Immature natural killer cell (primary cell): ENCODE data around the gene TSPAN18. TPM values are rescaled to one million over a fixed set of nuclear protein-coding genes. Genes with fewer than 3 reads are reported as not detected.
A peak's percentile ranks its signal among the peaks of the same experiment; 100 is the strongest.

Experiments
- DNase-seq, 3 donors: peaks; one replicate each; pipeline ENCODE4 v3.0.0; 2022; ENCODE audit warnings: mixed read lengths in 1 of 3
- H3K27ac Mint-ChIP-seq, 6 donors: one replicate each; pipeline ENCODE4 v1.8.0; 2020; ENCODE audit warnings: mixed read lengths in 6 of 6, mild to moderate bottlenecking in 5 of 6, inconsistent platforms in 4 of 6, moderate library complexity in 3 of 6
- H3K27me3 Mint-ChIP-seq, 3 donors: one replicate each; pipeline ENCODE4 v1.8.0; 2020 to 2021; ENCODE audit warnings: low read depth in 3 of 3, mild to moderate bottlenecking in 3 of 3, mixed read lengths in 3 of 3, moderate library complexity in 3 of 3, inconsistent platforms in 1 of 3
- H3K36me3 Mint-ChIP-seq, 3 donors: one replicate each; pipeline ENCODE4 v1.8.0; 2020; ENCODE audit warnings: mixed read lengths in 3 of 3, inconsistent platforms in 2 of 3, mild to moderate bottlenecking in 2 of 3
- H3K4me1 Mint-ChIP-seq, 2 donors: one replicate each; pipeline ENCODE4 v1.8.0; 2020; ENCODE audit warnings: inconsistent platforms in 2 of 2, mild to moderate bottlenecking in 2 of 2, mixed read lengths in 2 of 2, moderate library complexity in 1 of 2
- H3K4me3 Mint-ChIP-seq, 5 donors: one replicate each; pipeline ENCODE4 v1.8.0; 2020; ENCODE audit warnings: mild to moderate bottlenecking in 5 of 5, mixed read lengths in 5 of 5, inconsistent platforms in 3 of 5, moderate library complexity in 3 of 5
- H3K9me3 Mint-ChIP-seq, 6 donors: one replicate each; pipeline ENCODE4 v1.8.0; 2020; ENCODE audit warnings: mild to moderate bottlenecking in 6 of 6, mixed read lengths in 6 of 6, inconsistent platforms in 4 of 6, moderate library complexity in 3 of 6
- polyA plus RNA-seq, 3 donors: library from polyadenylated mRNA; unstranded; fragments of 300-500 nt; fragmentation: Illumina TruSeq; gene quantifications; one replicate each; pipeline ENCODE4 v1.2.3, GENCODE V29; 2021

The TSPAN18 gene
- polyA plus RNA-seq, 3 donors from 2014 or later = 0.84 to 0.93 (median 0.86) TPM

DNA sequence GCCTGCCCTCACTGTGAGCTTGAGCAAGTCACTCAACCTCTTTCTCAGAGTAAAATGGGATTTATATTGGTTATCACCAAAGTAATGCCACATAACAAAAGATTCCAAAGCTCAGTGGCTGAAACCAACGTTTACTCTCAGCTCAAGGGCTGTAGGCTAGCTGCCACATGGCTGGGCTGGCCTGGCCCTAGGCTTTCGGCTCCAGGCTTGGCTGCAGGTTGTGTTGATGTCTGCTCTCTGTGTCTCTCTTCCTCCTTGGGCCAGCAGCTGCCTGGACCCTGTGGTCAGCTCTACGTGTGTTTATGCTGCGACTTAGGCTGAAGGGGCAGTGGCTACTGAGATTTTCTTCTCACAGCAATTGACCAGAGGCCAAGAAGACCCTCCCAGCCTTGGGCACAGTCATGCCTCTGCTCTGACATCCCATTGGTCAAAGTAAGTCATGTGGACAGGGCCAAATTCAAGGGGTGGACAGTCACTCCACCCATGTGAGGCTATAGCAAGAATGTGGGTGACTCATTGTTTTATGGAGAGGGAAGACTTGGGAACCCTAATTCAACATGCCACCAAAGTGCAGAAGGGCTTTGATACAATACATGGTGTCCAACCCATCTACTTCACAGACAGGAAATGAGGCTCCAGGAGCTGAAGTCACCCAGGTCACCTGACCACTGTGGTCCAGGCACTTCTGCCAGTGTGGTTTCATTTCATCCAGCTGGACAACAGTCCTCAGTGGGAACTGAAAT is 90.6 kb downstream of the TSPAN18 start:
- no peak overlapping the region for H3K4me3 Mint-ChIP-seq
- peaks cover 0 to 4% (median 0%) of the 10 kb centered on the region in 6 donors for H3K9me3 Mint-ChIP-seq
- DNase-seq = no peak
- H3K36me3 Mint-ChIP-seq = peaks cover 0 to 4% (median 0%) of the 10 kb centered on the region in 3 donors
- H3K27ac Mint-ChIP-seq = no peak overlapping the region
- H3K27me3 Mint-ChIP-seq = peaks cover 0 to 3% (median 1%) of the 10 kb centered on the region in 3 donors
- H3K4me1 Mint-ChIP-seq = no peaks in the 10 kb centered on the region

DNA sequence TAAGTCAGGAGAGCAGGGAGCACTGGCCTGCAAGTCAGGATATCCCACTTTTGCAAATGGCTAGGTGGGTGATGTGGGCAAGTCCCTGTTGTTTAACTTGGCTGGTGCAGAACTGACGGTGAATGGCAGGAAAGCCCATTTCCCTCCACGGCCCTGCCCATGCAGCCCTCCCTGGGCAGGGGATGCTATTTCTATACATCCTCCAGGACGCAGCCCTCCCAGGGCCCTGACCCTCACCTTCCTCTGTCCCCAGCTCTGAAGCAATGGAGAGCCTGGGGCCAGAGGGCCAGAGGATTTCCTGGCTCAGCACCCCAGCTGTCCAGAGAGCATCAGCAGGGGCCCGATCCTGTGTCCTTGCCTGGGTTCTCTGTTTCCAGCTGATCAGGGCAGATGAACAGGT is 91.3 kb downstream of the TSPAN18 start:
- no peak for DNase-seq
- peaks cover 0 to 4% (median 0%) of the 10 kb centered on the region in 6 donors for H3K9me3 Mint-ChIP-seq
- no peaks in the 10 kb centered on the region for H3K4me1 Mint-ChIP-seq
- no peak overlapping the region for H3K27ac Mint-ChIP-seq
- peaks cover 0 to 4% (median 0%) of the 10 kb centered on the region in 3 donors for H3K36me3 Mint-ChIP-seq
- no peak overlapping the region for H3K4me3 Mint-ChIP-seq
- peaks cover 0 to 3% (median 1%) of the 10 kb centered on the region in 3 donors for H3K27me3 Mint-ChIP-seq

DNA sequence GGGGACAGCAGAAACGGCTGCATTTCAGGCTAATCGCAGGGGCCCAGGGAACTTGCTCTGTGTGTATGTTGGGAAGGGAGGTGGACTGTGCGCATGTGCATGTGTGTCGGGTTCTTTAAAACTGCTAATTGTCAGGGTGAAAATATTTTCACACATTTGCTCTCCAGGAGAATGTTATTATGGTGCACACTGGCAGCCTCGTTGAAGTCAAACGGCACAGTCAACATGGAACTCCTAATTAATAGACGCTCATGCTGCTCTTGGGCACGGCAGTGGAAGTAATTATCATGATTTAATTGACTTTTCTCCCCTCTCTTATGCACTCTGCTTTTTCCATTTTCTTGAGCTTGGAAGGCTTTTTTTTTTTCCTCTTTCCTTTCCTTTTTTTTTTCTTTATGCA is 92.6 kb downstream of the TSPAN18 start:
- peaks cover 0 to 4% (median 0%) of the 10 kb centered on the region in 6 donors for H3K9me3 Mint-ChIP-seq
- H3K4me3 Mint-ChIP-seq = no peak overlapping the region
- DNase-seq = no peak
- H3K4me1 Mint-ChIP-seq = no peaks in the 10 kb centered on the region
- peaks cover 0 to 4% (median 0%) of the 10 kb centered on the region in 3 donors for H3K36me3 Mint-ChIP-seq
- no peak overlapping the region for H3K27ac Mint-ChIP-seq
- H3K27me3 Mint-ChIP-seq = peaks cover 0 to 4% (median 0%) of the 10 kb centered on the region in 3 donors

DNA sequence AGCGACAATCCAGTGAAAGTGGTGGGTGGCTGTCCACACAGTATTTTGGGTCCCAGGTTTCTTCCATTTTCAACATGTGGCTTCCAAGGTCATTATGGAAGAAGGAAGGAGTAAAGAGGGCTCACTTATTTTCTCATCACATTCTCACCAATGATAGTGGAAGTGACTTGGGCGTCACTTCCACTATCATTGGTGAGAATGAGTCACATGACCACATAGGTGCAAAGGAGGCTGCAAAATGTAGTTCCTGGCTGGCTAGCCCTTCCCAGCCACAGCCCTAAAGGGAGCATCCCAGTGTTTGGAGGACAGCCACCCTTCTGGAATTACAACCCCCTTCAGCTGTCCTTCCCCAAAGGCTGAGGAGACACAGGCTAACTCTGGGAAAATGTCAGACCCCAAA is 95.6 kb downstream of the TSPAN18 start:
- H3K4me1 Mint-ChIP-seq = no peaks in the 10 kb centered on the region
- peaks cover 0 to 4% (median 3%) of the 10 kb centered on the region in 3 donors for H3K27me3 Mint-ChIP-seq
- peaks cover 0 to 4% (median 0%) of the 10 kb centered on the region in 3 donors for H3K36me3 Mint-ChIP-seq
- DNase-seq = no peak
- H3K9me3 Mint-ChIP-seq = peaks cover 0 to 2% (median 0%) of the 10 kb centered on the region in 6 donors
- H3K27ac Mint-ChIP-seq = no peak overlapping the region
- H3K4me3 Mint-ChIP-seq = no peak overlapping the region

GRCh38 chr11:44823006-44823405 is 96.2 kb downstream of the TSPAN18 start:
- H3K4me3 Mint-ChIP-seq = no peak overlapping the region
- peaks cover 0 to 4% (median 3%) of the 10 kb centered on the region in 3 donors for H3K27me3 Mint-ChIP-seq
- no peaks in the 10 kb centered on the region for H3K4me1 Mint-ChIP-seq
- DNase-seq = peak in 1 of 3 donors; percentile 3
- H3K27ac Mint-ChIP-seq = no peak overlapping the region
- peaks cover 0 to 4% (median 0%) of the 10 kb centered on the region in 3 donors for H3K36me3 Mint-ChIP-seq
- no peaks in the 10 kb centered on the region for H3K9me3 Mint-ChIP-seq

GRCh38 chr11:44823868-44824267 is 97.1 kb downstream of the TSPAN18 start:
- H3K4me3 Mint-ChIP-seq = no peak overlapping the region
- no peak overlapping the region for H3K27ac Mint-ChIP-seq
- peaks cover 0 to 4% (median 0%) of the 10 kb centered on the region in 3 donors for H3K36me3 Mint-ChIP-seq
- H3K27me3 Mint-ChIP-seq = peaks cover 0 to 7% (median 3%) of the 10 kb centered on the region in 3 donors
- H3K4me1 Mint-ChIP-seq = no peaks in the 10 kb centered on the region
- no peaks in the 10 kb centered on the region for H3K9me3 Mint-ChIP-seq
- no peak for DNase-seq

GRCh38 chr11:44824300-44824704 is 97.5 kb downstream of the TSPAN18 start:
- Mint-ChIP-seq H3K27ac (no peak overlapping the region), H3K4me3 (no peak overlapping the region)

DNA sequence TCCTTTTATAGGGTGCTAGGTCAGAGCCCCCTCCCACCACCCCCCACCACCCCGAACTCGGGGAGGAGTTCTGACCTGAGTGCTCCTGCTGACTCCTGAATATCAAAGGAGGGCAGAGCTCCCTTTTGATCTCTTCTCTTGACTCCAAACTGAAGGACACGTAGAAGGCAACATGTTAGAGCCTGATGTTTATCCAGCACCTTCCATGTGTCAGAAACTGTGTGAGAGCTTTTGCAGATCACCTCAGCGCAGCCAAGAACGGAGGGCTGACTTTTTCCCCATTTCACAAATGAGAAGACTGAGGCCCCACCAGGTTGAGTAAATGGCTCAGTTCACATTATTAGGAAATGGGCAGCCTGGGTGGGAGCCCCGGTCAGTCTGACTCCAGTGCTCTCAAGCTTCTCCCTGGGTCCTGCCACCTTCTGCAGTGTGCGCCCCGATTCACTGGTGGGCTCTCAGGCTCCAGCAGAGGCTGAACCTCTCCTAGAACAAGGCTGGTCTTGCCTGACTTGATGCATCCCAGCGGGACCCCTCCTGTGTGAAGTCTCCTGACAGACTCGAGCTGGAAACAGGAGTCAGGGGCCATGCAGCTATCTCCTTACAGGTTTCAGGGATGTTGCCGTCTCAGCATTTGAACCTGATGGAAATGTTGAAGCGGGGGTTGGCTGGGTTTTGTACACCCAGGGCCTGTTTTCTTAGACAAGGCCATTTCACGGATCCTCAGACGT is 98.5 kb downstream of the TSPAN18 start:
- Mint-ChIP-seq H3K9me3 (no peaks in the 10 kb centered on the region), H3K27me3 (peaks cover 0 to 6% (median 3%) of the 10 kb centered on the region in 3 donors), H3K36me3 (peaks cover 0 to 4% (median 0%) of the 10 kb centered on the region in 3 donors), H3K27ac (no peak overlapping the region), H3K4me1 (no peaks in the 10 kb centered on the region), H3K4me3 (no peak overlapping the region)
- DNase-seq = no peak

More at GRCh38 chr11:44824300-44824704, 97.5 kb downstream of the TSPAN18 start:
- Mint-ChIP-seq H3K9me3 (no peaks in the 10 kb centered on the region), H3K4me1 (no peaks in the 10 kb centered on the region), H3K36me3 (peaks cover 0 to 4% (median 0%) of the 10 kb centered on the region in 3 donors), H3K27me3 (peaks cover 0 to 7% (median 3%) of the 10 kb centered on the region in 3 donors)
- DNase-seq = no peak

DNA sequence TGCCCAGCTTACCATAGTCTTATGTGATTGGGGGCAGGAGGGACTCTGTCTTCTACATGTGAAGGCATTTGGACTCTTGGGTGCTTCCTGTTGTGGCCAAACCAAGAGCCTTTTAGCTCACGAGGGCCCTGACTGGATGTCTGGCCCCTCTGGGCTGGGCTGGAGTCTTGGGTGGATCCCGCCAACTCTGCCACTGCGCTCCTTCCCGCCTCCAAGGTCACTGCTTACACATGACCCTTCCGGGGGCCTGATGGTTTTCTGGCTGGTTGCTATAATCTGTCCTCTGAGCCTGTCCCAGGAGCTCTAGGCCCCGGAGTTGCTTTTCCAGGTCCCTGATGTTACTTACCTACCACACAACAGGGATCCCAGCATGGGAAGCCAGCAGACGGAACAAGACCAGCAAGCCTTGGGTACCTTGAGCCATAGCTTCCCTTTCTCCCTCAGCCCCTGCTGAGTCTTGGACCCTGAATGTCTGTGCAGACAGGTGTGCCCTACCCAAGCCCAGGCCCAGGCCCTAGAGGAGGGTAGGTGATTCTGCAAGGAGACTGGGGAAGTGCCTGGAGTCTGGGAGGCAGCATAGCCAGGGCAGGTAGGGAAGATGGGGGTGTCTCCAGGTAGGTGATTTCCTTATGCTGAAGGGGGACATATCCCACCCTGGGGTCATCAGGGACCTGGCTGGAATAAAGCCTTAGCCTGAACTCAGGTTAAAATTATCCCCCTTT is 100.3 kb downstream of the TSPAN18 start:
- no peaks in the 10 kb centered on the region for H3K9me3 Mint-ChIP-seq
- no peaks in the 10 kb centered on the region for H3K36me3 Mint-ChIP-seq

GRCh38 chr11:44828296-44828695 is 101.5 kb downstream of the TSPAN18 start:
- Mint-ChIP-seq H3K27ac (no peak overlapping the region), H3K9me3 (no peaks in the 10 kb centered on the region), H3K36me3 (no peaks in the 10 kb centered on the region), H3K27me3 (peaks cover 0 to 6% (median 5%) of the 10 kb centered on the region in 3 donors), H3K4me1 (no peaks in the 10 kb centered on the region), H3K4me3 (no peak overlapping the region)
- DNase-seq = no peak

More for the DNA sequence above, 100.3 kb downstream of the TSPAN18 start:
- DNase-seq = no peak
- Mint-ChIP-seq H3K27me3 (peaks cover 0 to 6% (median 3%) of the 10 kb centered on the region in 3 donors), H3K4me1 (no peaks in the 10 kb centered on the region), H3K27ac (no peak overlapping the region), H3K4me3 (no peak overlapping the region)

GRCh38 chr11:44829838-44830237 is 103.1 kb downstream of the TSPAN18 start:
- DNase-seq = no peak
- H3K27me3 Mint-ChIP-seq = peaks cover 0 to 7% (median 6%) of the 10 kb centered on the region in 3 donors
- H3K9me3 Mint-ChIP-seq = peaks cover 0 to 2% (median 0%) of the 10 kb centered on the region in 6 donors
- H3K27ac Mint-ChIP-seq = no peak overlapping the region
- H3K36me3 Mint-ChIP-seq = no peaks in the 10 kb centered on the region
- H3K4me1 Mint-ChIP-seq = no peaks in the 10 kb centered on the region
- H3K4me3 Mint-ChIP-seq = no peak overlapping the region

DNA sequence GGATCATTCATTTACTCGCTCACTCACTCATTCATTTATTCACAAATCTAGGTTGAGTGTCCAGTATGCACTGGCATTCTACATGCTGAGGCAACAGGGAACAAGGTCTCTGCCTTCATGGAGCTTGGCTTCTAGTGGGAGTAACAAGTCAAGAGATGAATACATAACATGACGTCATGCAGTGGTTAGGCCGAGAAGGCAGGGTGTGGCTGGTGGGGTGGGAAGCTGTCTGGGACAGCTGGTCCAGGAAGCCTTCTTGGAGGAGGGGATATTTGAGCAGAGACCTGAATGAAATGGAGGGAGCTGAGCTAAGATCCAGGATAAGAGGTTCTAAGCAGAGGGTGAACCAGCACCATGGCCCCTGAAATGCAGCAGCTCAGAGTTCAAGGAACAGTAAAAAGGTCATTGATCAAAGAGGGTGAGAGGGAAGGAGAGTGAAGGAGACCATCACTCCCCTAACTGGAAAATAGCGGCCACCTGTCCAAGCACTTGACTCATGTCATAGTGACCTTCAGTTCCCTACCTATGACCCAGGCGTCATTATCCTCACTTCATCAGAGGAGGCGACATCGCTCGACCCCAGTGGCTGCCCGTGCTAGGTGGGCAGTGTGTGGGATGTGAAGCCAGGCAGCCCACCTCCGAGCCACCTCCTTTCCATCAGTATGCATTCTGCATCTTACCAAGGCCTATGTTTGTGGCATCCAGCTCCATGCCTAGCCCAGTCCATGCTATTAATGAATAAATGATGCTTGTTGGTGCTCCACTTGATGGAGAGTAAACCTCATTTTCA is 105.0 kb downstream of the TSPAN18 start:
- peaks cover 0 to 2% (median 0%) of the 10 kb centered on the region in 6 donors for H3K9me3 Mint-ChIP-seq
- peaks cover 2 to 10% (median 3%) of the 10 kb centered on the region in 3 donors for H3K27me3 Mint-ChIP-seq
- no peak for DNase-seq
- H3K36me3 Mint-ChIP-seq = no peaks in the 10 kb centered on the region
- no peak overlapping the region for H3K27ac Mint-ChIP-seq
- no peaks in the 10 kb centered on the region for H3K4me1 Mint-ChIP-seq
- H3K4me3 Mint-ChIP-seq = no peak overlapping the region

GRCh38 chr11:44832452-44832851 is 105.7 kb downstream of the TSPAN18 start:
- DNase-seq = no peak
- H3K4me3 Mint-ChIP-seq = no peak overlapping the region
- H3K9me3 Mint-ChIP-seq = peaks cover 0 to 2% (median 0%) of the 10 kb centered on the region in 6 donors
- H3K36me3 Mint-ChIP-seq = no peaks in the 10 kb centered on the region
- H3K27me3 Mint-ChIP-seq = peaks cover 2 to 10% (median 5%) of the 10 kb centered on the region in 3 donors
- H3K4me1 Mint-ChIP-seq = no peaks in the 10 kb centered on the region
- no peak overlapping the region for H3K27ac Mint-ChIP-seq
